ENCODE results near the gene GNL2. TPM values are rescaled to one million over a fixed set of nuclear protein-coding genes. Genes with fewer than 3 reads are reported as not detected.

GNL2 gene
- total RNA-seq, 2 donors from 2014 or later, result 69.8 to 90.5 TPM

- Mint-ChIP-seq H3K27ac (no peak overlapping the region), H3K27me3 (peaks cover 68 to 72% of the 10 kb centered on the region in 2 donors), H3K4me1 (ENCODE audit: low read depth in 2 of 2) (peaks cover 0 to 4% of the 10 kb centered on the region in 2 donors), H3K36me3 (no peaks in the 10 kb centered on the region), H3K9me3 (no peaks in the 10 kb centered on the region), H3K4me3 (no peak overlapping the region)
- no peak for DNase-seq (ENCODE audit: low spot score)
- no peak for ATAC-seq
Observed at GRCh38 chr1:37628026-37628556, 32.4 kb upstream of the GNL2 start.

DNA sequence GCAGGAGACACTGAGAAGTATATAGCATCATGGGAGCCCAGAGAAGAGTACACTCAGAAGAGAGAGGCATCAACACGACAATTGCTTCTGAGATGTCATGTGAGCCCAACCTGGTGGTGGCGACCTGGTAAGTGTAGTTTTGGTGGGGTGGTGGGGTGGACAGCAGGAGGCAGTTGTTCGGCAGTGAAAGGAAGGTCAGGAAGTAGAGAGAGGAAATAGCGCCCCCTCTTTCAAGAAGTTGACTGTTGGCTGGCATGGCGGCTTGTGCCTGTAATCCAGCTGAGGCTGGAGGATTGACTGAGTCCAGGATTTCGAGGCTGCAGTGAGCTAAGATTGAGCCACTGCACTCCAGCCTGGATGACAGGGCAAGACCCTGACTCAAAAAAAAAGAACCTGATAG, 26.4 kb upstream of the GNL2 start:
- DNase-seq (ENCODE audit: low spot score) (no peak), ATAC-seq (peak in 1 of 2 donors; percentile 17)
- Mint-ChIP-seq H3K4me3 (no peak overlapping the region), H3K4me1 (ENCODE audit: low read depth in 2 of 2) (no peaks in the 10 kb centered on the region), H3K36me3 (no peaks in the 10 kb centered on the region), H3K27ac (no peak overlapping the region), H3K9me3 (no peaks in the 10 kb centered on the region), H3K27me3 (peaks cover 33 to 46% of the 10 kb centered on the region in 2 donors)

DNA sequence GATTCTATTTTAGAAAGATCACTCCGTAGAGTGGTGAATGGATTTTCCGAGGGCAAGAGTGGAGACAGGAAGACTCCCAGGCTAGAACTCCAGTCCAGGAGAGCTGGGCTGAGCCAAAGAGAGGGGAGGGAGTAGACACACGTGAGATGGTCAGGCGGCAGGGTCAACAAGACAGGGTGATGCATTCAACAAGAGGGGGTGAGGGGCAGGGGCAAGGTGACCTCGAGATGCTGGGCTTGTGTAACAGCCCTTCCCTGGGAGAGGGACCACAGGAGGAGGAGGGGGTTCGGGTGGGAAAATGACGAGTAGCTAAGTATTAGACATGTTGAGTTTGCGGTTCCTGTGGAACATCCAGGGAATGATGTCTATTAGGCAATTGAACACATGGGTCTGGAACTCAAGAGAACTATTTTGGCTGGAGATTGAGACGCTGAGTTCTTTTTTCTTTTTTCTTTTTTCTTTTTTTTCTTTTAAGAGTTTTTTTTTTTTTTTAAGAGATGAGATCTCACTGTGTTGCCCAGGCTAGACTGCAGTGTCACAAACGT, 25.7 kb upstream of the GNL2 start:
- Mint-ChIP-seq H3K4me3 (no peak overlapping the region), H3K36me3 (no peaks in the 10 kb centered on the region), H3K27me3 (peaks cover 30 to 38% of the 10 kb centered on the region in 2 donors), H3K4me1 (ENCODE audit: low read depth in 2 of 2) (no peaks in the 10 kb centered on the region), H3K9me3 (no peaks in the 10 kb centered on the region), H3K27ac (no peak overlapping the region)
- no peak for ATAC-seq
- DNase-seq (ENCODE audit: low spot score), result no peak

DNA sequence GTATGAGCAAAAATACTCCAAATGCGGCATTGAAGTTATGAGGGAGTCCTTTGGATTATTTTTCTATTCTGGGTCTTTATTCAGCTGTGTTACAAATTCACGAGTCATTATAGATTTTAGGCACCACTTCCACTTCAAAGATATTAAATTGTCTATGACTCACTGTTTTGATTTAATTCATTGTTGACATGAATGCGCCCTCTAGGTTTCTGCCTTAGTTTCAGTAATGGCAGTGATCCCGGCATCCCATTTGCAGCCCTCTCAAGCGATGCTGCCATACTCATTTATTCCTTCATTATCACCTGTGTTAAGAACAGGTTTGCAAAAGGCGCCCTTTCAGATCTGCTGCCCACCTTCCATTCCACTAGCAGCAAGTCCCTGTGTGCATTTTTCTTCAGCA, 25.0 kb upstream of the GNL2 start:
- DNase-seq (ENCODE audit: low spot score) (no peak), ATAC-seq (no peak)
- no peak overlapping the region for H3K4me3 Mint-ChIP-seq
- H3K27me3 Mint-ChIP-seq, result peaks cover 29 to 39% of the 10 kb centered on the region in 2 donors
- no peaks in the 10 kb centered on the region for H3K36me3 Mint-ChIP-seq
- H3K4me1 Mint-ChIP-seq (ENCODE audit: low read depth in 2 of 2), result no peaks in the 10 kb centered on the region
- H3K9me3 Mint-ChIP-seq, result no peaks in the 10 kb centered on the region
- H3K27ac Mint-ChIP-seq, result no peak overlapping the region

- no peaks in the 10 kb centered on the region for H3K4me1 Mint-ChIP-seq (ENCODE audit: low read depth in 2 of 2)
- H3K36me3 Mint-ChIP-seq, result no peaks in the 10 kb centered on the region
- DNase-seq (ENCODE audit: low spot score), result no peak
- H3K27ac Mint-ChIP-seq, result no peak overlapping the region
- H3K4me3 Mint-ChIP-seq, result no peak overlapping the region
- no peaks in the 10 kb centered on the region for H3K9me3 Mint-ChIP-seq
- peaks cover 31 to 43% of the 10 kb centered on the region in 2 donors for H3K27me3 Mint-ChIP-seq
- no peak for ATAC-seq
Observed at GRCh38 chr1:37616330-37616729, 20.6 kb upstream of the GNL2 start.

DNA sequence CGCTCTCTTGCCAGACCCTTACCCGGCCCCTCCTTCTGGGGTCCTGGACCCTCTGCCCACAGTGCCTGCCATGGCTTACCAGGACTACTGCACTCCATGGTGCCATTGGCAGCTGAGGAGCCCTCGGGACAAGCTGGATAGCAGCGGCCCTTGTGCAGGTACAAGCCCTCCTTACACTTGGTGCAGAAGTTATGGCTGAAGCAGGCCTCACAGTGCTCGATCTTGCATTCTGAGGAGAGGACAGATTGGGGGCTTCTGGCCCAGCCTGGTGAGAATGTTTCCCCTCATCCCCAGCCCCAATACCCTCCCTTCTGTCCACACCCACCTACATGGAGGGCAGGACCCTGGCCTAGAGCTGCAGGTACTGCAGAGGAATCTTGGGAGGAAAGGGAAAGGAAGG, 18.4 kb upstream of the GNL2 start:
- Mint-ChIP-seq H3K9me3 (no peaks in the 10 kb centered on the region), H3K4me3 (no peak overlapping the region), H3K27me3 (peaks cover 29 to 39% of the 10 kb centered on the region in 2 donors), H3K27ac (no peak overlapping the region), H3K36me3 (no peaks in the 10 kb centered on the region), H3K4me1 (ENCODE audit: low read depth in 2 of 2) (no peaks in the 10 kb centered on the region)
- no peak for ATAC-seq
- no peak for DNase-seq (ENCODE audit: low spot score)

DNA sequence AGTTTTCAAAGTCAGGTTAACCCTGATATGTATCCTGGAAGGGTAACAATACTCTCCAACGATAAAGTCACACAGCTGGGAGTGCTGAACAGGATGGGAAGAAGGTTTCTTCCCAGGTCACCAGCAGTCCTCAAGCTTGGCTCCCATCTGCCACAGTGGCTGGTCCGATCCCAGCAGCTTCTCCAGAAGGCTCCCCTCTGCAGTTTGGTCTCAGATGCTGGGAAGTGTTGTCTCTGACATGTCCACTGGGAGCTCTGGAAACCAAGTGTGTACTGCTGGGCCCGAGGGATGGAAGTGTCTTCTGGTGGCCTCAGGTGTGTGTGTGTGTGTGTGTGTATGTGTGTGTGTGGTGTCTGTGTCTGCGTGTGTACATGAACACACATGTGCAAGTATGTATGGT, 16.4 kb upstream of the GNL2 start:
- Mint-ChIP-seq H3K27me3 (peaks cover 19 to 21% of the 10 kb centered on the region in 2 donors), H3K4me1 (ENCODE audit: low read depth in 2 of 2) (no peaks in the 10 kb centered on the region), H3K36me3 (no peaks in the 10 kb centered on the region), H3K4me3 (no peak overlapping the region), H3K27ac (no peak overlapping the region), H3K9me3 (no peaks in the 10 kb centered on the region)
- ATAC-seq, result no peak
- no peak for DNase-seq (ENCODE audit: low spot score)

GRCh38 chr1:37609994-37610393, 14.3 kb upstream of the GNL2 start:
- no peaks in the 10 kb centered on the region for H3K36me3 Mint-ChIP-seq
- H3K4me1 Mint-ChIP-seq (ENCODE audit: low read depth in 2 of 2), result no peaks in the 10 kb centered on the region
- H3K27ac Mint-ChIP-seq, result no peak overlapping the region
- ATAC-seq (no peak), DNase-seq (ENCODE audit: low spot score) (no peak)
- no peaks in the 10 kb centered on the region for H3K9me3 Mint-ChIP-seq
- no peak overlapping the region for H3K4me3 Mint-ChIP-seq
- peaks cover 6 to 9% of the 10 kb centered on the region in 2 donors for H3K27me3 Mint-ChIP-seq

DNA sequence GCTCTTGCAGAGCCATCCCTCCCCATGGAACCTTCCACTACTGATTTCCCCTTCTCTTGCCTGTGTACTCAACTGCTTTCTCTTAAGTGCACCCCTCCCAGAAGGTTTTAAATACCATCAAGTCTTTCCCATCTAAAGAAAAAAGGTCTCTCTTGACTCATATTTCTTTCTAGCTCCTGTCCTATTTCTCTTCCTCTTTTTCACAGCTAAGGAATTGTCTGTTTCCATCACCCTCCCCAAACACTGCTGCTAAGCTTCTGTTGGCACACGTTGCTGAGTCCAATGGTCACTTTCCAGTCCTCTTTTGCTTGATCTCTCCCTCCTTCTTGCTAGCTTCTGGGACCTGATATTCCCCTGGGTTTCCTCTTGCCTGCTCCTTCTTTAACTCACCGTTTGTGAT, 13.3 kb upstream of the GNL2 start:
- no peaks in the 10 kb centered on the region for H3K4me1 Mint-ChIP-seq (ENCODE audit: low read depth in 2 of 2)
- DNase-seq (ENCODE audit: low spot score), result no peak
- H3K36me3 Mint-ChIP-seq, result no peaks in the 10 kb centered on the region

GRCh38 chr1:37606481-37607263, 10.9 kb upstream of the GNL2 start:
- no peak for DNase-seq (ENCODE audit: low spot score)
- peaks cover 6 to 11% of the 10 kb centered on the region in 2 donors for H3K27me3 Mint-ChIP-seq
- no peaks in the 10 kb centered on the region for H3K36me3 Mint-ChIP-seq
- H3K4me3 Mint-ChIP-seq, result no peak overlapping the region
- ATAC-seq, result no peak
- H3K4me1 Mint-ChIP-seq (ENCODE audit: low read depth in 2 of 2), result peaks cover 0 to 4% of the 10 kb centered on the region in 2 donors
- no peak overlapping the region for H3K27ac Mint-ChIP-seq
- H3K9me3 Mint-ChIP-seq, result no peaks in the 10 kb centered on the region

More for the DNA sequence above, 13.3 kb upstream of the GNL2 start:
- Mint-ChIP-seq H3K4me3 (no peak overlapping the region), H3K27me3 (peaks cover 11 to 17% of the 10 kb centered on the region in 2 donors), H3K27ac (no peak overlapping the region), H3K9me3 (no peaks in the 10 kb centered on the region)
- no peak for ATAC-seq

- no peaks in the 10 kb centered on the region for H3K9me3 Mint-ChIP-seq
- H3K27ac Mint-ChIP-seq, result no peak overlapping the region
- peaks cover 0 to 4% of the 10 kb centered on the region in 2 donors for H3K4me1 Mint-ChIP-seq (ENCODE audit: low read depth in 2 of 2)
- H3K36me3 Mint-ChIP-seq, result no peaks in the 10 kb centered on the region
- H3K27me3 Mint-ChIP-seq, result peaks cover 6 to 11% of the 10 kb centered on the region in 2 donors
- H3K4me3 Mint-ChIP-seq, result no peak overlapping the region
- DNase-seq (ENCODE audit: low spot score) (no peak), ATAC-seq (no peak)
Observed at GRCh38 chr1:37605806-37606474, 10.2 kb upstream of the GNL2 start.

GRCh38 chr1:37605061-37605650, 9.4 kb upstream of the GNL2 start:
- Mint-ChIP-seq H3K4me3 (no peak overlapping the region), H3K27ac (no peak overlapping the region), H3K36me3 (no peaks in the 10 kb centered on the region), H3K27me3 (peaks cover 6 to 11% of the 10 kb centered on the region in 2 donors), H3K9me3 (no peaks in the 10 kb centered on the region), H3K4me1 (ENCODE audit: low read depth in 2 of 2) (peaks cover 0 to 4% of the 10 kb centered on the region in 2 donors)
- ATAC-seq, result no peak
- DNase-seq (ENCODE audit: low spot score), result no peak

GRCh38 chr1:37602750-37603694, 7.3 kb upstream of the GNL2 start:
- DNase-seq (ENCODE audit: low spot score) (no peak), ATAC-seq (peak in 1 of 2 donors; percentile 50)
- Mint-ChIP-seq H3K4me3 (no peak overlapping the region), H3K36me3 (no peaks in the 10 kb centered on the region), H3K4me1 (ENCODE audit: low read depth in 2 of 2) (peaks cover 0 to 4% of the 10 kb centered on the region in 2 donors), H3K27ac (no peak overlapping the region), H3K27me3 (peaks cover 6 to 11% of the 10 kb centered on the region in 2 donors), H3K9me3 (no peaks in the 10 kb centered on the region)

Measured in natural killer cell treated with Interleukin-12 subunit alpha and Interleukin-12 subunit beta and Interleukin-15 and Interleukin-18, amount 100 ng/mL, for 72 hours (primary cell).